HG02571 (cell line): ENCODE data around the gene TMEM131L.
"Not testable (repeated sequence)": the region's sequence is repeated elsewhere in the genome, so short reads cannot be mapped to it uniquely, and the experiment has no call there.

Experiments
- ATAC-seq: cut with Tn5 transposase; IDR thresholded peaks from one replicate; pipeline ENCODE4 v1.9.1; 2021; ENCODE audit warnings: mild to moderate bottlenecking, moderate library complexity; ENCODE audit not compliant: unreplicated experiment

Gene TMEM131L

GRCh38 chr4:153466081-153466948 lies at the start of gene TMEM131L:
Gene TMEM131L, plus strand, starts transcription at chr4:153466360. Its CDS starts 38 bp downstream, at chr4:153466398.
- peak; percentile 43 for ATAC-seq

- not testable (repeated sequence) for ATAC-seq
Measured at GRCh38 chr4:153416456-153416855, 49.7 kb upstream of the TMEM131L start.

GRCh38 chr4:153418121-153418520 lies 48.0 kb upstream of the TMEM131L start:
- ATAC-seq: no peak

- ATAC-seq: no peak
Measured at GRCh38 chr4:153418558-153418957, 47.6 kb upstream of the TMEM131L start.

GRCh38 chr4:153419029-153419428 lies 47.1 kb upstream of the TMEM131L start:
- no peak for ATAC-seq

GRCh38 chr4:153419673-153420278 lies 46.4 kb upstream of the TMEM131L start:
- ATAC-seq: no peak

DNA sequence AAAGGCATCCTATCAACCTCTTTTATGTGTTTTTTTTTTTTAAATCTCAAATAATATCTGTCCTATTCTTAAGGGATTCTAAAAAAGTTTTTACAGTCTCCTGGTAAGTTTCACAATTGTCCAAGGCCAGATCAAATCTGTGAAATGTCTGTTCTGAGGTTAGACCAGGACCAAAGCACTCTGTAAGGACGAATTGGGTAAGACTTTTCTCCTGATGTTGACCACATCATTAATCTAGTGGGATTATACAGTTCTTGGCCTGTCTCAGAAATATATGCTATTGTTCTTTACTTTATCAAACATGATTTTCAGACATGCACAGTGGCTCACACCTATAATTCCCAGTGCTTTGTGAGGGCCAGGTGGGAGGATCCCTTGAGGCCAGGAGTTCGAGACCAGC lies 45.8 kb upstream of the TMEM131L start:
- no peak for ATAC-seq

- ATAC-seq: peak; percentile 55
Measured at GRCh38 chr4:153421941-153422340, 44.2 kb upstream of the TMEM131L start.

- peak; percentile 52 for ATAC-seq
Measured at GRCh38 chr4:153426207-153426885, 39.8 kb upstream of the TMEM131L start.

GRCh38 chr4:153427363-153428071 lies 38.6 kb upstream of the TMEM131L start:
- ATAC-seq: no peak

DNA sequence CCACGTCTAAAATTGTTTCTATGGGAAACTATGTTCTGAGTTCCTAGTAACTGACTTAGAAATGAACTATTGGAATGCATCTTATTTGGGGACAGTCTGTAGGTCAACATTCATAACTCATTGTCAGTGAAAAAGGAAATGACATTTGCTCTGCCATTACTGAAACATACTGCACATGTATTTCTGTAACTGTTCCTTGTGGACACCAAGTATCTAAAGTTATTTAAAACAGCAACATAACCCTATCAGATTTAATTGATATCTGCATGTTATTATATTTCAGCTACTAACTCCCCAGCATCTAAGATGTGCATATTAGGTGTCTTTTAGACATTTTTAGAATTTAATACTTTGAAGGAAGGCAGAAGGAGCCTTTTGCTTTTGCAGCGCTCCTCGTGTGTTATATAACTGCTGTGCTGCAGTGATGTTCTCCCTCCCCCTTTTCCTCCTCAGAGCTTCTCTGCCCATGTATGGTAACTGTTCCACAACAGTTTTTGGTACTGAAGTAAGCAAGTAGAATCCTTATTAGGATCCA lies 37.2 kb upstream of the TMEM131L start:
- no peak for ATAC-seq

DNA sequence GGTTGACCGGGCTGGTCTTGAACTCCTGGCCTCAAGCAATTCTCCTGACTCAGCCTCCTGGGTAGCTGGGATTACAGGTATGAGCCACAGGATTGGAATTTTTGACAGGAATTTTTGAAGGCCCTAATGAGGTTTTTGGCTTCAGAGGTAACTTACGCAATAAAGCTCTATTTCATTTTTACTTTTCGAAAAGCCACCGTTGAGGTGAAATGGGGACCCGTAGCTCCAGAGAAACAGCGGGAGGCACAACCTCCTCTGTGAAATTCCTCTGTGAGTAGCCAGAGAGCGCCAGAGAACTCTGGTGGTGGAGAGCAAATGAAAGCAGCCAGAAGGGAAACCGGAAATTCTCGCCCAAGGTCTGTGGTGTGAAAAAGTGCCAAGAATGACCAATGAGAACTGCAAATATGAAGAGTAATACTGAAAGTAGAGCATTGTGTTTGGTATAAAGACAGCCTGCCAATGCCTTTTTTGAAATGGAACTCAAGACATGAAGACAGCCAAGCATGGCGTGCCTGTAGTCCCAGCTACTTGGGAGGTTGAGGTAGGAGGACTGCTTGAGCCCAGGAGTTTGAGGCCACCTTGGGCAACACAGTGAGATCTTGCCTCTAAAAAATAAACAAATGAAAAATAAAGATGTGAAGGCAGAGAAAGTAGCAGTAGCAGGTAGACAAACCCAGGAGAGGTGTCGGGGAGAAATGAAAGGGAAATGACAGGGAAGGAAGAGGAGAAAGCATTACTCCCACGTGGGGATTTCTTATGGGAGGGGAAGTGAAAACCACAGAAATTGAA lies 33.0 kb upstream of the TMEM131L start:
- ATAC-seq: peak; percentile 90

GRCh38 chr4:153433754-153434105 lies 32.4 kb upstream of the TMEM131L start:
- no peak for ATAC-seq

DNA sequence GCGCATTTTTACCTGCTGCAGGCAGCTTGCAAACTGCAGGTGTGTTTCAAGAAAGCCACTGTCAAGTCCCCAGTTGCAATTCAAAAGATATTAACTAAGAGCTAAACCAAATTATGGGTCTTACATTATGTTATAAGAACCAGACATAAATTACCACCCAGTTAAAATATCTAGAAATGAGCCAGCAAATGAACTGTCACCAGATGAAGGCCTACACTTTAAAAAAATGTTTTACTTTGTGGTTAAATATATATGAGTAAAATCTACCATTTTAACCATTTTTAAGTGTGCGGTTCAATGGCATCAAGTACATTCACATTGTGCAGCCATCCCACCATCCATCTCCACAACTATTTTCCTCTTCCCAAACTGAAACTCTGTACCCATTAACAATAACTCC lies 32.0 kb upstream of the TMEM131L start:
- ATAC-seq: no peak

DNA sequence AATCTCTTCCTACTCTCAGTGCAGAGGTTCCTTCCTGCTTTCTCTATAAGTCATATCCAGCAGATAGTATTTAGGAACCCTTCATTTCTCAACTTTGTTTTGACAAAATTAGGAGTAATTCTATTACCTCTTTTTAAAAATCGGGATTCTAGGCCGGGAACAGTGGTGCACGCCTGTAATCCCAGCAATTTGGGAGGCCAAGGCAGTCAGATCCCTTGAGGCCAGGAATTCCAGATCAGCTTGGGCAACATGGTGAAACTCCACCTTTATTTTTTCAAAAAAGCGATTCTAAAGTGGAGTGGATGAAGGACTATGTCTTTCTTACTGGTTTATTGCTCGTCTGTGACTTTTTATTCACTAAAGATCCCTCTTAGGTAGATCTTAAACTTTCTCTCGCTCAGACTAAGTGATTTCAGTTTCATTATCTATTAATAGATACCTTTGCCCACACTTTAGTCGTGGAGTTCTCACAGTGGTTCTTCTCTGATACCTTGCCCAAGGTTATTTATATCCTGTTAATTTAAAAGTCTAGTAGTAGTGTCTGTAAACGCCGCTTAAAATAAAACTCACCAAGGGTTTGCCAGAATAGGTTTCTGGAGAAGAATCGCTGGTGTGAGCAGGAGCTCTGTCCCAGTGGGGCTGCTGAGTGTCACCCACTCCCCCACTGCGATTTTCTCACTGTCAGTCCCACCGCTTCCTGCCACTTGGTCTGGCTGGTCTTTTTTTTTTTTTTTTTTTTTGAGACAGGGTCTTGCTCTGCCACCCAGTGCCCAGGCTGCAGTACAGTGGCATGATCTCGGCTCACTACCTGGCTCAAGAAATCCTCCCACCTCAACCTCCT lies 27.0 kb upstream of the TMEM131L start:
- ATAC-seq: peak; percentile 51

- no peak for ATAC-seq
Measured at GRCh38 chr4:153439831-153440230, 26.3 kb upstream of the TMEM131L start.

DNA sequence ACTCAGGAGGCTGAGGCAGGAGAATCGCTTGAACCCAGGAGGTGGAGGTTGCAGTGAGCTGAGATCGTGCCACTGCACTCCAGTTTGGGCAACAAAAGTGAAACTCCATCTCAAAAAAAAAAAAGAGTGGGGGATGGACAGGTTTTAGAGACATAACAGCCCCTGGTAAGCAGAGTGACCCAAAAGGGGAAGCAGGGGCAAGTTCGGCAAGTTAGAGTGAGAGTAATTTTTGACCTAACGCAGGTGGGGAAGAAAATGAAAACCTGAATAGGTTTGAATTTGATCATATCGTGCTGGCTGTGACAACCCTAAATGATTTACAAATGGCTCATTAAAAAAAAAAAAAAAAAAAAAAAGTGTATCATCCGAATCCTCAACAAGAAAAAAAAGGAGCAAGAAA lies 25.7 kb upstream of the TMEM131L start:
- ATAC-seq: no peak

- ATAC-seq: no peak
Measured at GRCh38 chr4:153447175-153447905, 18.8 kb upstream of the TMEM131L start.
